ENCODE measurements around the gene EFNA2.
A peak's percentile ranks its signal among the peaks of the same experiment; 100 is the strongest.
"Not testable (repeated sequence)": the region's sequence is repeated elsewhere in the genome, so short reads cannot be mapped to it uniquely, and the experiment has no call there.

Gene EFNA2

DNA sequence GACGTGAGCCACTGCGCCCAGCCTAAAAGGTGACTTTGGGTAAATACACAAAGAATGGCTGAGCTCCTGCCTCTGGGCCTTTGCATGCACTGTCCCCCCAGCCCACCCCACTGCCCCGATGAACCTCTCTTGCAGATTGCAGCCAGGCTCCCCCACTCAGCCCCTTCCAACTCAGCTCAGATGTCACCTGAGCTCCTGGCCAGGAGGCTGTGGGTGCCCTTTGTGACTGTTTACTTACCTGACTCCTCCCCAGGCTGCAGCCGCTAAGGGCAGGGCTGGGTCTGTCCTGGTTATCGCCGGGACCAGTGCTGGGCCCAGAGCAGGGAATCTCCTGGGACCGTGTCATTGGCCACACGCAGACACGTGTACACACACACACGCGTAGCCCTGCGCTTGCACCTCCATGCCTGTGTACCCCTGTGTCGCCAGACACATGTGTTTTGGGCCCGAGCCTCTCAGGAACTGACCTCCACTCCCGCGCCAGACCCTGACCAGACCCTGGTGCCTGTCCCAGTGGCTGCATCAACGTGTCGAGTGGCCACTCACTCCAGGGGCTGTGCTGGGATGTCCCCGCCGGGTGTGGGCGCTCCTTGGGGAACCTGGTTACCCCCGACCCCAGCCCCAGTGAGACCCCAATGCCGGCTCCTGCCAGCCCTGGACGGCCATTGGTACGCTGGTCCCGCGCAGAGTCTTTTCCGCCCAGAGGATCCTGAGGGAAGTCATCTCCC lies 18.7 kb downstream of the EFNA2 start:
- H3K27me3 Mint-ChIP-seq = no peaks in the 10 kb centered on the region
- H3K36me3 Mint-ChIP-seq = no peaks in the 10 kb centered on the region
- no peaks in the 10 kb centered on the region for H3K4me1 Mint-ChIP-seq
- no peak overlapping the region for H3K27ac Mint-ChIP-seq
- no peak overlapping the region for H3K4me3 Mint-ChIP-seq
- H3K9me3 Mint-ChIP-seq = no peaks in the 10 kb centered on the region

DNA sequence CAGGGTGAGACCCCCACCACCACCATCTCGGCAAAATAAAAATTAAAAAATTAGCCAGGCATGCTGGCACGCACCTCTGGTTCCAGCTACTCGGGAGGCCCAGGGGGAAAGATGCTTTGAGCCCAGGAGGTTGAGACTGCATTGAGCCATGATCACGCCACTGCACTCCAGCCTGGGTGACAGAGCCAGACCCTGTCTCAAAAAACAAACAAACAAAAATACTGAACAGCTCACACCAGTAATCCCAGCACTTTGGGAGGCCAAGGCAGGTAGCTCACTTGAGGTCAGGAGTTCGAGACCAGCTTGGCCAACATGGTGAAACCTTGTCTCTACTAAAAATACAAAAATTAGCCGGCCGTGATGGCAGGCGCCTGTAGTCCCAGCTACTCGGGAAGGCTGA lies 19.7 kb downstream of the EFNA2 start:
- not testable (repeated sequence) for H3K4me1 Mint-ChIP-seq, H3K9me3 Mint-ChIP-seq, H3K36me3 Mint-ChIP-seq, H3K27ac Mint-ChIP-seq, H3K27me3 Mint-ChIP-seq, H3K4me3 Mint-ChIP-seq

DNA sequence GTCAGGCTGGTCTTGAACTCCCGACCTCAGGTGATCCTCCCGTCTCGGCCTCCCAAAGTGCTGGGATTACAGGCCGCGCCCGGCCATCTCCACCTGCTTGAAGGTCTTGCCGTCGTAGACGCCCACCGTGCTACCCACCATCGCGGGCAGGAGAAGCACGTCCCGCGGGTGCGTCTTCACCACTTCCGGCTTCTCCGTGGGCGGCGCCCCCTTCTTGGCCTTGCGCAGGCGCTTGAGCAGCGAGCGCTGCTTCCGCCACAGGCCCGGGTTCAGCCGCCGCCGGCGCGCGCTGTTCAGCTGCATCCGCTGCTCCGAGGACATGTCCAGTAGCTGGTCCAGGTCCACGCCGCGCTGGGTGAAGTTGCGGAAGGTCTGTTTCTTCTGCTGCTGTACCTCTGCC lies 21.6 kb downstream of the EFNA2 start:
- Mint-ChIP-seq H3K27ac (no peak overlapping the region), H3K4me1 (no peaks in the 10 kb centered on the region), H3K9me3 (no peaks in the 10 kb centered on the region), H3K36me3 (no peaks in the 10 kb centered on the region), H3K27me3 (no peaks in the 10 kb centered on the region), H3K4me3 (no peak overlapping the region)

DNA sequence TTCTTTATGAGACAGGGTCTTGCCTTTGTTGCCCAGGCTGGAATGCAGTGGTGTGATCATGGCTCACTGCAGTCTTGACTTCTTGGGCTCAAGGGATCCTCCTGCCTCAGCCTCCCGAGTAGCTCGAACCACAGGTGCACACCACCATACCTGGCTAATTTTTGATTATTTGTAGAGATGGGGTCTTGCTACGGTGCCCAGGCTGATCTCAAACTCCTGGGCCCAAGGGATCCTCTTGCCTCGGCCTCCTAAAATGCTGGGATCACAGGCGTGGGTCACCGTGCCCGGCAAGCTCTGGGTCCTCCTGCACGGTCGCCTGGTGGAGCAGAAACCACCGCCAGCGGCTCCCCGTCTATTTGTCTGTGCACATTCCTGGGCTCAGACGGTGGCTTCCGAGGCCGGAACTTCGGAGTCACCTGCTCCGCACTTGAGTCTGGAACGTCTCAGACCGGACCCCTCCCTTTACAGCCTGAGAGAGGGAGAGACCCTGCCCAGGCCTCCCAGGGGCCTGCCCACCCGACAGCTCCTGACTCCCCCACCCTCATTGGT lies 22.2 kb downstream of the EFNA2 start:
- no peaks in the 10 kb centered on the region for H3K4me1 Mint-ChIP-seq
- H3K27ac Mint-ChIP-seq = no peak overlapping the region
- H3K27me3 Mint-ChIP-seq = no peaks in the 10 kb centered on the region
- H3K9me3 Mint-ChIP-seq = no peaks in the 10 kb centered on the region
- H3K36me3 Mint-ChIP-seq = no peaks in the 10 kb centered on the region
- H3K4me3 Mint-ChIP-seq = no peak overlapping the region

DNA sequence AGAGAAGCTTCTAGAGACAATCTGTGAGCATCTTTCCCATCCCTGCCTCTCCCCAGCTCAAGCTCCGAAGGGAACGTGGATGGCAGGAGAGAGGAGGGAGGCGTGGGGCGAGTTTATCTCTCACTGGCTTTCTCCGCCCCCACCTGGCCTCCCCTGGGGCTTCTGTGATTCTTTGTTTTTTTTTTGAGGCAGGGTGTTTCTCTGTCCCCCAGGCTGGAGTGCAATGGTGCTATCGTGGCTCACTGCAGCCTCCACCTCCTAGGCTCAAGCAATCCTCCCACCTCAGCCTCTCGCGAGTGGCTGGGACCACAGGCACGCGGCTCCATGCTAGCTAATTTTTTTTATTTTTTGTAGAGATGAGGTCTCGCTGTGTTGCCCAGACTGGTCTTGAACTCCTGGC lies 23.0 kb downstream of the EFNA2 start:
- H3K27me3 Mint-ChIP-seq = no peaks in the 10 kb centered on the region
- no peaks in the 10 kb centered on the region for H3K4me1 Mint-ChIP-seq
- peak overlapping the region; percentile 17 for H3K27ac Mint-ChIP-seq
- H3K4me3 Mint-ChIP-seq = no peak overlapping the region
- no peaks in the 10 kb centered on the region for H3K36me3 Mint-ChIP-seq
- H3K9me3 Mint-ChIP-seq = no peaks in the 10 kb centered on the region

DNA sequence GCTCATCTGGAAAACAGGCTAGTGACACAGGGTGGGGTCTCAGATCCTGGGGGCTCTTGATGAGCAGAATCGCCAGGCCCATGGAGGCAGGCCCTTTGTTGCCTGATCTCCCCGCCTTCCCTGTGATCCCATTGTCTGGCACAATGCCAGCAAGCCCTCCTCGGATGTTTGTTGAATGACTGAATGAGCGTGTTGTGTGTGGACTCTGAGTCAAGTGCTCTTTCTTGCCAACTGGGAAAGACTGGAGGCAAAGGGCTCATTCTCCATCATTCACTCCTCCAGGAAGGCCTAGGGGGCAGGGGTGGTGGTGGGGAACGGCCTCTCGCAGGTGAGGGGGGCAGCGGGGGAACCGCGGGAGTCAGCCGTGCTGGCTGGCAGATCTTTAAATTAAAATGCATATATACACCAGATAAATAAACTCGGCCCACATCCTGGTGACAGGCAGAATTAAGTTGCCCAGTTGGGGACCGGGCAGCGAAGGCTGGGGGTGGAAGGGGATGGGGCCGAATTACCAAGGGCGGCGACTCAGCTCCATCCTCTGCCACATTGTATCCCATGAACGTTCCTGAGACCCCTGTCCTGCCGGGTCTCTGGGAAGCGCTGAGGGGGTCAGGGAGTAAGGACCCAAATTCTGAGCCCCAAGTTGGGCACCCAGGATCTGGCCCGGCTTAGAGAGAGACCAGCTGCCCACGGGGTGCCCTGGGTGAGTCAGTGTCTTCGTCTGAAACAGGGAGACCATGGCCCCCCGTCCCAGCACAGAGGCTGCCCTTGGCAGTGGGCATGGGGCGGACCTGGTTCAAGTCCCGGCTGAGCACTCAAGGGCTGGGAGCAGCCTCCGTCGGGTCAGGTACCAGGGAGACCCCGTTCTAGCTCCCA lies 24.5 kb downstream of the EFNA2 start:
- H3K4me3 Mint-ChIP-seq = no peak overlapping the region
- no peaks in the 10 kb centered on the region for H3K36me3 Mint-ChIP-seq
- H3K4me1 Mint-ChIP-seq = no peaks in the 10 kb centered on the region
- H3K27me3 Mint-ChIP-seq = no peaks in the 10 kb centered on the region
- no peak overlapping the region for H3K27ac Mint-ChIP-seq
- H3K9me3 Mint-ChIP-seq = no peaks in the 10 kb centered on the region

DNA sequence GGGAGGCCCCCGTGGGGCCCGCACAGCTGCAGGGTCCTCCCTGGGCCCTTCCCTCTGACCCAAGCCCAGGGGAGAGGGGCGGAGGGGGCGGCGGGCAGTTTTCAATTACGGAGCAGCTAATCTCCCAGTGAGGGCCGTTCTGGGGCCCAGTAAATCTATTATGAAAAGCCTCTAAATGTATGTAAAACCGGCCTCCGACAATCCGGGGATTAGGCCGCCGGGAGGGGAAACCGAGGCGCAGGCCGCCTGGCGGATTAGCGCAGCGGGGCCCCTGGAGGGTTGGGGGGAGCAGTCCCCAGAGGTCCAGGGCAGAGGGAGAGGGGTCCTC lies 25.1 kb downstream of the EFNA2 start:
- Mint-ChIP-seq H3K36me3 (no peaks in the 10 kb centered on the region), H3K27me3 (no peaks in the 10 kb centered on the region), H3K4me3 (no peak overlapping the region), H3K27ac (no peak overlapping the region), H3K9me3 (no peaks in the 10 kb centered on the region), H3K4me1 (no peaks in the 10 kb centered on the region)

DNA sequence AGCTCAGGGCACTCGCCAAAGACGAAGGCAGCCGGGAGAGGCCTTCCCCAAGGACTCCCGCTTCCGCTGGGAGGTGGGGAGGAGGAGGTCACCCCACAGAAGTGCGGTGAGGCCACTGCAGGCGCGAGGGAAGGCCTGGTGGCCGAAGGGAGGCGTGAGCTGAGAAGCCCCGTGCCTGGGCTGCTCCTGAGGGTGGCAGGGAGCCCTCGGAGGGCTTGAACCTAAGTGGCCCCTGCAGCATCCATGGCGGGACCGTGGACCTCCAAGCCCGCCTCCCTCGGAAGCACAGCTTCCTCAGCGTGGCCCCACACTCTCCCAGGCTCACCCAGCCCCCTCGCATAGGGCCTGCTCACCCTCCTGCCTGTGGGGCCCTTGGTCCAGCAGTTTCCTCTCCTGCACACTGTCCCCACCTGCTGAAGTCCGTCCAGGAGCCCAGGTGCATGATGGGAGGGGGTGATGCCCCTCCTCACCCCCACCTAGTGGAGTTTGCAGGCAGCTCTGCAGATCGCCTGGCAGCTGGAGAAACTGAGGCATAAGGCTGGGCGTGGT lies 25.9 kb downstream of the EFNA2 start:
- Mint-ChIP-seq H3K4me3 (no peak overlapping the region), H3K4me1 (no peaks in the 10 kb centered on the region), H3K27ac (no peak overlapping the region), H3K9me3 (no peaks in the 10 kb centered on the region), H3K36me3 (no peaks in the 10 kb centered on the region), H3K27me3 (no peaks in the 10 kb centered on the region)

DNA sequence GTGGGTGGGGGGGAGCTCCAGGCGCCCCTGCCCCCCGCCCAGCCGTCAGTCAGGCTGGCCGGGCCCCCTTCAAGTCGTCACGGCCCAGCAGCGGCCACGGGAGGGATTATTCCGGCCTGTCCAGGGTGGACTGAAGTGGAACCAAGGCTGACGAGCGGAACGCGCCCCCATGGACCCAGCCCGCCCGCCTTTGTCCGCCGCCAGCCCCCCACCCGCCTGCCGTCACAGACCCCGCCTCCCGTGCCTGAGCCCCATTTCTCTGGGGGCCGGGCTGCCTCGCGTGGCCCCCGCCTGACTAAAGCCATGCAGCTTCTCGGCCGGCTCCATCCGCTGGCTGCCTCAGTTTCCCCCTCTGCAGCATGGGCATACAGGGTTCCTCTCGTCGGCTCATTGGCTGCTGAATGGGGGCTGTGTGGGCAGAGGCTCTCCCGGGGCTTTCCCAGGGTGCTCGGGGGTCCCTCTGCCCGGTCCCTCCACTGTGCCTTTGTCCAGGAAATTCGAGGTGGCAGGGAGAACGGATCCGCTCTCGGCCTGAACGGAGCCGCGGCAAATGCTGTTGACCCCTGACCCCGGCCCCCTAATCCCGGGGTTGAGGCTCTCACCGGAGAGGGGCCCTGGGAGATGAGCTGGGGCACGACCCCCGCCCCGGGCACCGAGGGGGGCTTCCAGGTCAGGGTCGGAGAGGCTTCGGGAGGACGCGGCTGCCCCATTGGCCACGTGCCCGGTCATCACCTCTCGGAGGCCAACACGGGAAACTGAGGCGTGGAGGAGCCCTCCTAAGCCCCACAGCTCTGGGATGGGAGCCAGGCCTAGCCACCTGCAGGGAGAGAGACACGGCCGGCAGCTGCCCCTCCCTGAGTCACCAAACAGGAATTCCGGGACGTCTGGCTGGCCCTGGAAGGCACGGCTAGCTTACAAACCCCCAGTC lies 27.4 kb downstream of the EFNA2 start:
- no peaks in the 10 kb centered on the region for H3K36me3 Mint-ChIP-seq
- no peak overlapping the region for H3K4me3 Mint-ChIP-seq
- H3K4me1 Mint-ChIP-seq = no peaks in the 10 kb centered on the region
- H3K9me3 Mint-ChIP-seq = no peaks in the 10 kb centered on the region
- H3K27ac Mint-ChIP-seq = no peak overlapping the region
- peaks cover 9% of the 10 kb centered on the region for H3K27me3 Mint-ChIP-seq

DNA sequence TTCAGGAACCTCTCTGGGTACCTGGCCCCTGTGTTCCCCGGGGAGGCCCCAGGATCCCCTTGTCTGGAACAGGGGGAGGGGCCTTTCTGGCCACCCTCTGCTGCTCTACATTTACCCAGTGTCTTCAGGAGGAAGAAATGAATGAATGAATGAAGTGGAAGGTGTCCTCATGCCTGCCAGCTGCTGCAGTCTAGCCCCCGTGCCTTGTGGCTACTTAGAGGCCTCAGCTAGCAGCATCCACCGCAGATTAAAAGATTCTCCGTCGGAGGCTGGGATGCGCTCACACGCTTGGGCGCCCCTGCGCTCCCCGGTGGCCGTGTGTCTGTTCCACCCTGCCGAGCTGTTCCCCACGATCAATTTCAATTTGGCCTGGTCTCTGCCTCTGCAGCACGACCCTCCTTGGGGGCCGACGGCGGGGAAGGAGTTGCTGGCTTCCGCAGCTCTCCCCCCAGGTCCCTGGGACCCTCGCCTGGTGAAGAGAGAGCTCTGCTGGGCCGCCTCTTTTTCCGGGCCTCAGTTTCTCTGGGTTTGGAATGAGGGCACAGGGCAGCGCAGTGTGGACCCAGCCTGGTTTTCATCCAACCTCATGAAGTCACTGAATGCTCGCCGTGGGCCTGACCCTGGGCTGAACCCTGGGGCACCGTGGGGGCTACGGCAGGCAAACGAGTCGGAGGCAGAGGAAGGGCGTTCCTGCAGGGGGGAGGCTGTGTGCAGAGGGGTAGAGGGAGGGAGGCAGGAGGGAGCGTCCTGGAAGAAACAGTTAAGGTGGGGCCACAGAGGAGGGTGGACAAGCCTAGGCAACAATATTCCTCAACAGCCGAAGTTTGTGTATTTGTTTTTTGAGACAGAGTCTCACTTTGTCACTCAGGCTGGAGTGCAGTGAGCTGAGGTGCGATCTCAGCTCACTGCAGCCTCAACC lies 28.3 kb downstream of the EFNA2 start:
- no peak overlapping the region for H3K27ac Mint-ChIP-seq
- no peaks in the 10 kb centered on the region for H3K9me3 Mint-ChIP-seq
- no peaks in the 10 kb centered on the region for H3K36me3 Mint-ChIP-seq
- H3K27me3 Mint-ChIP-seq = peaks cover 11% of the 10 kb centered on the region
- no peaks in the 10 kb centered on the region for H3K4me1 Mint-ChIP-seq
- no peak overlapping the region for H3K4me3 Mint-ChIP-seq

DNA sequence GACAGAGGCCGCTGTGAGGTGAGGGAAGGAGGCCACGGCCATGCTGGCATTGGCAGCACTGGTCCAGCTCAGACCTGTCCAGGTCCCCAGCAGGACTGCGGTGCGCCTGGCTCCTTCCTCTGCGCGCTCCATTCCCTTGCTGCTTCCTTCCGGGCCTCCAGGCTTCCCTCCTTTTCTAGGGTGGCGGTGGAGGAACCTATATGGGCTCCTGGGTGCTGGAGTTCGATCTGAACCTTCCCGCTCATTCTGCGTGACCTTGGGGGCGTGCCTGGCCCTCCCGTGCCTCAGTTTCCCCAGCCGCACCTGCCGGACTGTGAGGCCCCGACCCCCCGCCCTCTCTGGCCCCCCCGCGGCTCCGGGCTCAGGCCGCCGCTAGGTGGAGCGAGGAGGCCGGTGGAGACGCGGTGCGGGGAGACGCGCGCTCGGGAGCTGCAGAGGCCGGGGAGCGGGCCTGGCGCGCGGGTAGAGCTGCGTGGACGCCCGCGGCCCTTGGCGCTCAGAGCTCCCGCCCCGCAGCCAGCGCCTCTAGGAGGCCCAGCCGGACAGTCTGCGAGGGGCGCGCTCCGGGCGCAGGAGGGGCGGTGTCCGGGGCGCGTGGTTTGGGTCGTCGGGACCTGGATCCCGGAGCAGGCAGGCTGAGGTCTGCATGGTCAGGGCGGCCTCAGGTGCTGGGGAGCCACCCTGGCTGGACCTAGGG lies 29.9 kb downstream of the EFNA2 start:
- no peaks in the 10 kb centered on the region for H3K4me1 Mint-ChIP-seq
- H3K27me3 Mint-ChIP-seq = peaks cover 13% of the 10 kb centered on the region
- H3K36me3 Mint-ChIP-seq = no peaks in the 10 kb centered on the region
- no peak overlapping the region for H3K27ac Mint-ChIP-seq
- H3K4me3 Mint-ChIP-seq = no peak overlapping the region
- H3K9me3 Mint-ChIP-seq = no peaks in the 10 kb centered on the region

DNA sequence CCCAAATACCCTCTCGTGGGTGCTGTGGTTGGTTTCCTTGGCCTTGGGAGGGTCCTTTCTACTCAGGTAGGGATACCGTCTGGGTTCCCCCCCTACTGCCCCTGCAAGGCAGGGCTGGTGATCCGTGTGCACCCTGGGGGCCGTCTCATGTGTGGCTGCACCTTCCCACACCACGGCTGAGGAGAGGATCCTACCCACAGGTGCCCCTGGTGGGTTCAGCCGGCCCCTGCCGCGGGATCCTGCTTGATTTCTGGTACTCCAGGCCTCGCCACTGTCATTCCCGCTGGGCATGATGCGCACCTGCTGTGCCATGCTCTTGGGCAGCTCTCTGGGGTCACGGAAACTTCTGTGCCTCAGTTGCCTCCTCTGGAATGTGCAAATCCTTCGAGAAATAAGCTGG lies 30.8 kb downstream of the EFNA2 start:
- Mint-ChIP-seq H3K9me3 (no peaks in the 10 kb centered on the region), H3K36me3 (no peaks in the 10 kb centered on the region), H3K4me3 (no peak overlapping the region), H3K27ac (no peak overlapping the region), H3K4me1 (no peaks in the 10 kb centered on the region), H3K27me3 (peaks cover 16% of the 10 kb centered on the region)

DNA sequence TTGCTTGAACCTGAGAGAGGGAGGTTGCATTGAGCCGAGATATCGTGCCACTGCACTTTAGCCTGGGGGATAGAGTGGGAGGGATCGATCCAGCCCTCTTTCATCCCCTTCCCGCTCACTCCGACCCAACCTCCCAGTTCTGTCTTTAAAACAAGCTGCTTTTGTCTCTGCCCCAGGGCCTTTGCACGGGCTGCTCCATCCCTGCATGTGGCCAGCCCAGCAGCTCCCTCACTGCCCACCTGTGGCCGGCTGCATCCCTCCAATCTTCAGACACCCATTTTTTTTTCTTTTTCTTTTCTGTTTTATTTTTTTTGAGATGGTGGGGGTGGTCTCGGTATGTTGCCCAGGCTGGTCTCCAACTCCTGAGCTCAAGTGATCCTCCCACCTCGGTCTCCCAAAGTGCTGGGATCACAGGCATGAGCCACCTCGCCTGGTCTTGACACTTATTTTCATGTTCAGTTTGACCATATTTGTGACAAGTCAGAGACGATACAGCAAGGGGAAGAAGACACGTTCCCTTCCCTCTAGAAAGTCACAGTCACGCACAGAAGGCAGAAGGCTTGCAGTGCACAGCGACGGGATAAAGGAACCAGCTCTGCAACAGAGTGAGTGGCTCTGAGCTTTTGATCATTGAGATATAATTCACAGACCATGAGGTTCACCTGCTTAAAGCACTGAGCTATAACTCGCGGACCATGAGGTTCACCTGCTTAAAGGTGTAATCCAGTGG lies 31.8 kb downstream of the EFNA2 start:
- Mint-ChIP-seq H3K27me3 (peaks cover 16% of the 10 kb centered on the region), H3K4me1 (no peaks in the 10 kb centered on the region), H3K4me3 (no peak overlapping the region), H3K9me3 (no peaks in the 10 kb centered on the region), H3K27ac (no peak overlapping the region), H3K36me3 (no peaks in the 10 kb centered on the region)

Measured in activated naive CD4-positive, alpha-beta T cell treated with anti-CD3 and anti-CD28 coated beads, Interleukin-2, amount 50 U/mL, for 24 hours (primary cell).